HEK293 (cell line): Measurements from ENCODE around the gene ERI3.

Experiments
- CTCF ChIA-PET: fragments of 350-600 bp; formaldehyde crosslinking; extraction: SDS; loops from one replicate; lab custom pipeline; 2021; ENCODE audit warnings: antibody characterized with exemption; lab: Yijun Ruan, JAX
- POLR2A ChIA-PET: fragments of 300-600 bp; formaldehyde crosslinking; extraction: SDS; loops from one replicate; lab custom pipeline; 2020; ENCODE audit warnings: antibody characterized with exemption, inconsistent platforms; lab: Yijun Ruan, JAX
- H3K27ac ChIP-seq: fragments of 200-500 bp; sonication (Bioruptor generic); 2 replicates; pipeline ENCODE4 v1.5.1; 2014; ENCODE audit warnings: low read depth, low read length, control low read depth, inconsistent platforms; ENCODE audit errors: extremely low read depth
- H3K36me3 ChIP-seq, 2 experiments: fragments of 200-500 bp in 1 of 2; sonication (Bioruptor generic) in 1 of 2; 1 replicate in 1 of 2; 2 replicates in 1 of 2; pipeline ENCODE4 v1.5.1; 2014 to 2017; ENCODE audit warnings: inconsistent platforms in 2 of 2, low read length in 2 of 2; ENCODE audit not compliant: control insufficient read depth in 2 of 2, insufficient read depth in 1 of 2
- H3K4me1 ChIP-seq: fragments of 200-500 bp; sonication (Bioruptor generic); 2 replicates; pipeline ENCODE4 v1.5.1; 2014; ENCODE audit warnings: mild to moderate bottlenecking, low read length, inconsistent platforms; ENCODE audit not compliant: control insufficient read depth, insufficient read depth
- H3K4me3 ChIP-seq: 2 replicates; pipeline ENCODE4 v1.5.1; 2011; ENCODE audit warnings: low read depth, mild to moderate bottlenecking, control low read depth, low read length, moderate library complexity
- H3K9me3 ChIP-seq: fragments of 200-500 bp; sonication (Bioruptor generic); 2 replicates; pipeline ENCODE4 v1.5.1; 2014; ENCODE audit warnings: low read depth, low read length, inconsistent platforms; ENCODE audit not compliant: control insufficient read depth, insufficient read depth
- GLI2 ChIP-seq: fragments of 450-650 bp; formaldehyde crosslinking; IDR thresholded peaks from 2 replicates; pipeline ENCODE4; 2017; ENCODE audit warnings: missing biosample characterization, missing genetic modification characterization, low read depth, borderline replicate concordance
- GLIS1 ChIP-seq: fragments of 450-650 bp; formaldehyde crosslinking; IDR thresholded peaks from 2 replicates; pipeline ENCODE4 v1.5.1; 2016; ENCODE audit warnings: missing biosample characterization, missing genetic modification characterization
- GLIS2 ChIP-seq: fragments of 450-650 bp; formaldehyde crosslinking; IDR thresholded peaks from 2 replicates; pipeline ENCODE4 v1.5.1; 2016; ENCODE audit warnings: missing biosample characterization, missing genetic modification characterization
- INSM2 ChIP-seq: fragments of 450-650 bp; formaldehyde crosslinking; IDR thresholded peaks from 2 replicates; pipeline ENCODE4 v1.5.1; 2016; ENCODE audit warnings: missing biosample characterization, missing genetic modification characterization
- PRDM10 ChIP-seq: fragments of 450-650 bp; formaldehyde crosslinking; IDR thresholded peaks from 2 replicates; pipeline ENCODE4 v1.5.1; 2016; ENCODE audit warnings: missing biosample characterization, missing genetic modification characterization
- RBAK ChIP-seq: fragments of 450-650 bp; formaldehyde crosslinking; IDR thresholded peaks from 2 replicates; pipeline ENCODE4 v1.5.1; 2016; ENCODE audit warnings: missing biosample characterization, missing genetic modification characterization
- SCRT1 ChIP-seq: fragments of 450-650 bp; formaldehyde crosslinking; IDR thresholded peaks from 2 replicates; pipeline ENCODE4 v1.5.1; 2016; ENCODE audit warnings: missing biosample characterization, missing genetic modification characterization, borderline replicate concordance
- SCRT2 ChIP-seq: fragments of 450-650 bp; formaldehyde crosslinking; IDR thresholded peaks from 2 replicates; pipeline ENCODE4 v1.5.1; 2016; ENCODE audit warnings: missing biosample characterization, missing genetic modification characterization
- YY2 ChIP-seq: fragments of 450-650 bp; formaldehyde crosslinking; IDR thresholded peaks from 2 replicates; pipeline ENCODE4 v1.5.1; 2016; ENCODE audit warnings: missing biosample characterization, missing genetic modification characterization
- ZBTB1 ChIP-seq: fragments of 450-650 bp; formaldehyde crosslinking; IDR thresholded peaks from 2 replicates; pipeline ENCODE4 v1.5.1; 2016; ENCODE audit warnings: missing biosample characterization, missing genetic modification characterization
- ZBTB48 ChIP-seq: fragments of 450-650 bp; formaldehyde crosslinking; IDR thresholded peaks from 2 replicates; pipeline ENCODE4 v1.5.1; 2016; ENCODE audit warnings: missing biosample characterization, missing genetic modification characterization
- ZIC2 ChIP-seq: fragments of 450-650 bp; formaldehyde crosslinking; IDR thresholded peaks from 2 replicates; pipeline ENCODE4 v1.5.1; 2016; ENCODE audit warnings: missing biosample characterization, missing genetic modification characterization
- ZNF10 ChIP-seq: fragments of 450-650 bp; formaldehyde crosslinking; IDR thresholded peaks from 2 replicates; pipeline ENCODE4 v1.5.1; 2017; ENCODE audit warnings: missing biosample characterization, missing genetic modification characterization
- ZNF132 ChIP-seq: fragments of 450-650 bp; formaldehyde crosslinking; IDR thresholded peaks from 2 replicates; pipeline ENCODE4 v1.5.1; 2017; ENCODE audit warnings: missing biosample characterization, missing genetic modification characterization, borderline replicate concordance
- ZNF169 ChIP-seq: fragments of 450-650 bp; formaldehyde crosslinking; IDR thresholded peaks from 2 replicates; pipeline ENCODE4 v1.5.1; 2016; ENCODE audit warnings: missing biosample characterization, missing genetic modification characterization
- ZNF214 ChIP-seq: fragments of 450-650 bp; formaldehyde crosslinking; IDR thresholded peaks from 2 replicates; pipeline ENCODE4 v1.5.1; 2017; ENCODE audit warnings: missing biosample characterization, mild to moderate bottlenecking, missing genetic modification characterization, borderline replicate concordance
- ZNF24 ChIP-seq: fragments of 450-650 bp; formaldehyde crosslinking; IDR thresholded peaks from 2 replicates; pipeline ENCODE4 v1.5.1; 2016; ENCODE audit warnings: missing biosample characterization, missing genetic modification characterization
- ZNF341 ChIP-seq: fragments of 450-650 bp; formaldehyde crosslinking; IDR thresholded peaks from 2 replicates; pipeline ENCODE4; 2016; ENCODE audit warnings: low read depth, missing biosample characterization, missing genetic modification characterization
- ZNF48 ChIP-seq: fragments of 450-650 bp; formaldehyde crosslinking; IDR thresholded peaks from 2 replicates; pipeline ENCODE4 v1.5.1; 2016; ENCODE audit warnings: missing biosample characterization, missing genetic modification characterization
- ZNF488 ChIP-seq: fragments of 450-650 bp; formaldehyde crosslinking; IDR thresholded peaks from 2 replicates; pipeline ENCODE4 v1.5.1; 2016; ENCODE audit warnings: missing biosample characterization, missing genetic modification characterization
- ZNF514 ChIP-seq: fragments of 450-650 bp; formaldehyde crosslinking; IDR thresholded peaks from 2 replicates; pipeline ENCODE4 v1.5.1; 2016; ENCODE audit warnings: missing biosample characterization, missing genetic modification characterization
- ZNF518A ChIP-seq: fragments of 450-650 bp; formaldehyde crosslinking; conservative IDR thresholded peaks from 2 replicates; pipeline ENCODE4 v1.5.1; 2016; ENCODE audit warnings: low read depth, missing biosample characterization, missing genetic modification characterization
- ZNF529 ChIP-seq: fragments of 450-650 bp; formaldehyde crosslinking; IDR thresholded peaks from 2 replicates; pipeline ENCODE4 v1.5.1; 2017; ENCODE audit warnings: missing genetic modification characterization, missing biosample characterization; ENCODE audit not compliant: insufficient replicate concordance
- ZNF549 ChIP-seq: fragments of 450-650 bp; IDR thresholded peaks from 2 replicates; pipeline ENCODE4 v1.5.1; 2018; ENCODE audit warnings: missing biosample characterization, missing genetic modification characterization, mild to moderate bottlenecking, inconsistent platforms, moderate library complexity
- ZNF600 ChIP-seq: fragments of 450-650 bp; formaldehyde crosslinking; IDR thresholded peaks from 2 replicates; pipeline ENCODE4 v1.5.1; 2016; ENCODE audit warnings: missing biosample characterization, missing genetic modification characterization
- ZNF629 ChIP-seq: fragments of 450-650 bp; formaldehyde crosslinking; IDR thresholded peaks from 2 replicates; pipeline ENCODE4 v1.5.1; 2017; ENCODE audit warnings: missing biosample characterization, missing genetic modification characterization

The ERI3 gene

GRCh38 chr1:44346184-44346583 lies 8.9 kb downstream of the ERI3 start (continued):
- TF ChIP-seq ZNF10 (tag by site-specific recombination) (no peak), ZNF518A (no peak), ZIC2 (tag by site-specific recombination) (no peak), ZNF132 (tag by site-specific recombination) (no peak), ZNF514 (tag by site-specific recombination) (no peak), ZNF529 (tag by site-specific recombination) (no peak)

- H3K4me3 ChIP-seq = no peak overlapping the region
- POLR2A ChIA-PET = no interaction called here
- H3K36me3 ChIP-seq = peaks cover 0 to 24% of the 10 kb centered on the region in 2 experiments; a peak in 1 of 3 replicates
- CTCF ChIA-PET = interaction anchor here (1.0 to 1.3 kb wide), 2 partner anchors 21 to 25 kb away, joined by 3 read pairs; no protein-coding TSS in a partner anchor
- H3K9me3 ChIP-seq = no peaks in the 10 kb centered on the region
- H3K4me1 ChIP-seq = peaks cover 9% of the 10 kb centered on the region
- peak overlapping the region; percentile 35; the same call in 1 of the 2 replicates for H3K27ac ChIP-seq
- no peak for TF ChIP-seq ZNF629 (tag by site-specific recombination)
- no peak for TF ChIP-seq ZNF48 (tag by site-specific recombination)
- peak; percentile 14; the same call in 1 of the 2 replicates for TF ChIP-seq GLIS1 (tag by site-specific recombination)
- no peak for TF ChIP-seq ZBTB48
- no peak for TF ChIP-seq GLIS2 (tag by site-specific recombination)
- no peak for TF ChIP-seq ZBTB1 (tag by site-specific recombination)
- TF ChIP-seq SCRT1 (tag by site-specific recombination) = peak; percentile 67
- TF ChIP-seq ZNF214 (tag by site-specific recombination) = no peak
- TF ChIP-seq PRDM10 (tag by site-specific recombination) = peak; percentile 83
- no peak for TF ChIP-seq ZNF600 (tag by site-specific recombination)
- TF ChIP-seq RBAK (tag by site-specific recombination) = no peak
- TF ChIP-seq INSM2 = no peak
- TF ChIP-seq ZNF549 (tag by site-specific recombination) = no peak
- no peak for TF ChIP-seq GLI2 (tag by site-specific recombination)
- TF ChIP-seq ZNF488 (tag by site-specific recombination) = no peak
- TF ChIP-seq ZNF24 (tag by site-specific recombination) = no peak
- no peak for TF ChIP-seq ZNF169 (tag by site-specific recombination)
- TF ChIP-seq YY2 (tag by site-specific recombination) = no peak
- TF ChIP-seq SCRT2 (tag by site-specific recombination) = peak; percentile 89
- no peak for TF ChIP-seq ZNF341 (tag by site-specific recombination)
Measured at GRCh38 chr1:44345187-44345775, 9.8 kb downstream of the ERI3 start.
